Sigmoid colon (tissue), 7 donors: ENCODE data around the gene NLGN1. TPM values are rescaled to one million over a fixed set of nuclear protein-coding genes. Genes with fewer than 3 reads are reported as not detected.

Experiments used
- DNase-seq: peaks from one replicate; pipeline ENCODE4 v3.0.0-alpha.2; 2019
- H3K27ac ChIP-seq, 4 donors: fragments of 200-600 bp; sonication (generic); one replicate each; pipeline ENCODE4 v1.5.1; 2016 to 2019; ENCODE audit warnings: mild to moderate bottlenecking in 1 of 4
- H3K27me3 ChIP-seq, 3 donors: fragments of 200-600 bp; sonication (generic); one replicate each; pipeline ENCODE4 v1.5.1; 2019; ENCODE audit warnings: mild to moderate bottlenecking in 1 of 3
- H3K36me3 ChIP-seq, 4 donors: fragments of 200-600 bp; sonication (generic); one replicate each; pipeline ENCODE4 v1.5.1; 2016 to 2019
- H3K4me1 ChIP-seq, 4 donors: fragments of 200-600 bp; sonication (generic); one replicate each; pipeline ENCODE4 v1.5.1; 2017 to 2019
- H3K4me3 ChIP-seq, 4 donors: fragments of 200-600 bp; sonication (generic); one replicate each; pipeline ENCODE4 v1.5.1; 2017 to 2019; ENCODE audit warnings: mild to moderate bottlenecking in 2 of 4, moderate library complexity in 1 of 4
- H3K9me3 ChIP-seq, 4 donors: fragments of 200-600 bp in 3 of 4; sonication (generic) in 3 of 4; one replicate each; pipeline versions ENCODE4 v1.5.1 to v1.6.1; 2013 to 2019
- CTCF ChIP-seq, 4 experiments: fragments of 450-650 bp in 3 of 4; fragments of 200-600 bp in 1 of 4; IDR thresholded peaks; one replicate each; pipeline ENCODE4 v1.5.1; 2016 to 2019; ENCODE audit warnings: antibody characterized with exemption in 4 of 4, mild to moderate bottlenecking in 3 of 4, moderate library complexity in 2 of 4
- EP300 ChIP-seq, 4 donors: sonication (generic); formaldehyde crosslinking; IDR thresholded peaks; one replicate each; pipeline ENCODE4 v1.6.1; 2017; ENCODE audit warnings: antibody characterized with exemption in 4 of 4
- POLR2A ChIP-seq, 2 donors: fragments of 450-650 bp; IDR thresholded peaks; one replicate each; pipeline ENCODE4 v1.6.1; 2016; ENCODE audit warnings: antibody characterized with exemption in 2 of 2, mild to moderate bottlenecking in 2 of 2, moderate library complexity in 2 of 2
- POLR2AphosphoS5 ChIP-seq, 4 donors: sonication (generic); formaldehyde crosslinking; IDR thresholded peaks; one replicate each; pipeline ENCODE4 v1.6.1; 2017; ENCODE audit warnings: antibody characterized with exemption in 4 of 4
- WGBS, 2 donors: extraction: QIAGEN DNeasy Blood & Tissue Kit; methylation state at CpG; one replicate each; pipeline ENCODE4 v1.1.7; 2013; 5-methylcytosine and 5-hydroxymethylcytosine counted together
- intact Hi-C: fragments of 100-400 bp; cut with DNase I; formaldehyde crosslinking; loops from one replicate; pipeline ENCODE4 v1.15.1; 2023
- polyA plus RNA-seq, 3 donors: library from polyadenylated mRNA; stranded (reverse); fragments of 200-250 nt; gene quantifications; one replicate each; pipeline ENCODE4 v1.2.3, GENCODE V29; 2013
- total RNA-seq, 4 donors: library from RNA; depleted of rRNA; stranded (reverse); fragments of >200 nt; gene quantifications; one replicate each; pipeline ENCODE4 v1.1.0, GENCODE V29; 2016
- donor health status: healthy with polysubstance abuse.
- donor health status: Bipolar disorder and iron deficiency.
- donor health status: healthy.

NLGN1 gene
- total and polyA plus RNA-seq, 7 donors, result under 0.01 to 33.5 (median 28.3) TPM; not detected in 1

GRCh38 chr3:174122411-174122810 lies 724.9 kb downstream of the NLGN1 start:
- Histone ChIP-seq H3K27me3 (no peaks in the 10 kb centered on the region), H3K36me3 (no peaks in the 10 kb centered on the region), H3K4me3 (no peak overlapping the region), H3K9me3 (no peaks in the 10 kb centered on the region), H3K4me1 (peaks cover 0 to 14% (median 4%) of the 10 kb centered on the region in 4 donors), H3K27ac (no peak overlapping the region)
- intact Hi-C loops, result no loop called here
- TF ChIP-seq CTCF (IDR thresholded peaks at IDR 0.05) (no peak), POLR2A (IDR thresholded peaks at IDR 0.05) (no peak), EP300 (IDR thresholded peaks at IDR 0.05) (no peak), POLR2AphosphoS5 (IDR thresholded peaks at IDR 0.05) (no peak)
- WGBS, 2 donors, result 84 to 93% methylated on average over 2 of the region's 2 CpGs
- DNase-seq, result no peak

GRCh38 chr3:174125267-174125824 lies 727.8 kb downstream of the NLGN1 start:
- TF ChIP-seq EP300 (IDR thresholded peaks at IDR 0.05), result no peak
- peak in 1 of 4 experiments; percentile 16 for TF ChIP-seq CTCF (IDR thresholded peaks at IDR 0.05)
- Histone ChIP-seq H3K9me3 (no peaks in the 10 kb centered on the region), H3K4me3 (no peak overlapping the region), H3K36me3 (no peaks in the 10 kb centered on the region), H3K27me3 (no peaks in the 10 kb centered on the region), H3K27ac (no peak overlapping the region), H3K4me1 (peaks cover 0 to 14% (median 4%) of the 10 kb centered on the region in 4 donors)
- WGBS, 2 donors, result 17 to 60% methylated on average over 2 of the region's 2 CpGs
- no peak for DNase-seq
- intact Hi-C loops, result no loop called here

GRCh38 chr3:174126990-174127758 lies 729.6 kb downstream of the NLGN1 start:
- intact Hi-C loops, result no loop called here
- Histone ChIP-seq H3K36me3 (no peaks in the 10 kb centered on the region), H3K9me3 (no peaks in the 10 kb centered on the region), H3K27ac (no peak overlapping the region), H3K4me3 (no peak overlapping the region), H3K4me1 (peaks cover 0 to 14% (median 6%) of the 10 kb centered on the region in 4 donors), H3K27me3 (no peaks in the 10 kb centered on the region)
- 85 to 86% methylated on average over 4 of the region's 4 CpGs for WGBS, 2 donors
- TF ChIP-seq CTCF (IDR thresholded peaks at IDR 0.05), result no peak
- no peak for TF ChIP-seq POLR2A (IDR thresholded peaks at IDR 0.05)
- TF ChIP-seq POLR2AphosphoS5 (IDR thresholded peaks at IDR 0.05), result no peak
- no peak for TF ChIP-seq EP300 (IDR thresholded peaks at IDR 0.05)
- DNase-seq, result no peak

- H3K4me1 ChIP-seq, result peaks cover 0 to 5% (median 2%) of the 10 kb centered on the region in 4 donors
- no peak for DNase-seq
- H3K27ac ChIP-seq, result no peak overlapping the region
- no peaks in the 10 kb centered on the region for H3K9me3 ChIP-seq
- no peaks in the 10 kb centered on the region for H3K36me3 ChIP-seq
- TF ChIP-seq POLR2A (IDR thresholded peaks at IDR 0.05), result no peak
- TF ChIP-seq CTCF (IDR thresholded peaks at IDR 0.05), result no peak
- no peak for TF ChIP-seq EP300 (IDR thresholded peaks at IDR 0.05)
- WGBS, 2 donors, result 79 to 86% methylated on average over 1 of the region's 1 CpG
- intact Hi-C loops, result no loop called here
- H3K27me3 ChIP-seq, result no peaks in the 10 kb centered on the region
- H3K4me3 ChIP-seq, result no peak overlapping the region
Observed at GRCh38 chr3:174132006-174132405, 734.5 kb downstream of the NLGN1 start.
